SH-SY5Y (cell line): Measurements from ENCODE around the gene CCDC174.

Experiments
- GATA2 ChIP-seq: IDR thresholded peaks from 2 replicates; pipeline ENCODE4 v1.6.1; 2011; ENCODE audit warnings: mild to moderate bottlenecking, low read depth, low read length
- GATA3 ChIP-seq: IDR thresholded peaks from 2 replicates; pipeline ENCODE4 v1.6.1; 2011; ENCODE audit warnings: low read depth, mild to moderate bottlenecking, low read length, moderate library complexity

GRCh38 chr3:14703128-14703750 lies 51.7 kb downstream of the CCDC174 start:
- TF ChIP-seq GATA2 (no peak), GATA3 (no peak)
